T-helper 1 cell treated with Interleukin-12 subunit alpha and Interleukin-12 subunit beta and Interleukin-4 antibody, amounts not matched to agents 30 μg/mL and 1 μg/mL, for 36 hours (primary cell): ENCODE measurements around the gene PGAP3.
A peak's percentile ranks its signal among the peaks of the same experiment; 100 is the strongest.

Experiments used
- H3K27ac Mint-ChIP-seq: one replicate; pipeline ENCODE4 v1.8.0; 2021; ENCODE audit warnings: mild to moderate bottlenecking, mixed read lengths
- H3K27me3 Mint-ChIP-seq: one replicate; pipeline ENCODE4 v1.8.0; 2021; ENCODE audit warnings: low read depth, mixed read lengths
- H3K36me3 Mint-ChIP-seq: one replicate; pipeline ENCODE4 v1.8.0; 2021; ENCODE audit warnings: low read depth, mixed read lengths
- H3K4me1 Mint-ChIP-seq: one replicate; pipeline ENCODE4 v1.8.0; 2021; ENCODE audit warnings: low read depth, mixed read lengths
- H3K4me3 Mint-ChIP-seq: one replicate; pipeline ENCODE4 v1.8.0; 2021; ENCODE audit warnings: mild to moderate bottlenecking, moderate library complexity, mixed read lengths
- H3K9me3 Mint-ChIP-seq: one replicate; pipeline ENCODE4 v1.8.0; 2021; ENCODE audit warnings: mixed read lengths

The PGAP3 gene

DNA sequence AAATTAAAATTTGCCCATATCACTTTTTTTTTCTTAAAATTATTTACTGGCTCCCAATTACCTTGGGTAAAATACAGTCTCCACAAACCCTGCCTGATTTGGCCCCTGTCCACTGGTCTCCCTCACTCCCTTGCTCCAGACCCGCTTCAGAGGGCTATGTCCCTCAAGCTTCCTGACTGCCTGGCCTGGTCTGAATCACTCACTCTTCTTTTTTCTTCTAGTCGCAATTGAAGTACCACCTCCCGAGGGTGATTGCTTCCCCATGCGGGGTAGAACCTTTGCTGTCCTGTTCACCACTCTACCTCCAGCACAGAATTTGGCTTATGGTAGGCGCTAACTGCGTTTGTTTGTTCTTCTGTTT is 598 bp upstream of the PGAP3 start:
- Mint-ChIP-seq H3K27ac (peak overlapping the region; percentile 95), H3K27me3 (no peaks in the 10 kb centered on the region), H3K4me1 (peaks cover 21% of the 10 kb centered on the region), H3K4me3 (peak overlapping the region; percentile 86), H3K36me3 (peaks cover 19% of the 10 kb centered on the region), H3K9me3 (peaks cover 7% of the 10 kb centered on the region)

DNA sequence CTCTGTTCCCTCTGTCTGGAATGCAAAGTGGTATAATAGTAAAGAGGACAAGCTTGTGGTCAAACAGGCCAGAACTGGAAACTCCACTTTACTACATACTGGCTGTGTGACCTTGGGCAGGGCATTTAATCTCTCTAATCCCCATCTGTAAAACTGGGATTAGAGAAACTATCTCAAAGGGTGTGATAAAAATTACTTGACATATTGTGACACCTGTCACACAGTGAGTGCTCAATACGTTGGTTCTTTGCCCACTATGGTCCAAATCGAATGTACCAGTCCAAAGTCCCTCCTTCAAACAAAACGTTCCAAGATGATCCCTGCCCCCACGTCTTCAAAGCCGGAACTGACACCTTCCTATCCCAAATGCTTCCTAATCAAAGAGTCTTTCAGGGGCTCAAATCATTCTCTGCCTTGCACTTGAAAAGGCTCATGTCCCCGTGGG is 734 bp downstream of the PGAP3 start:
- H3K27ac Mint-ChIP-seq, result peak overlapping the region; percentile 95
- H3K27me3 Mint-ChIP-seq, result no peaks in the 10 kb centered on the region

DNA sequence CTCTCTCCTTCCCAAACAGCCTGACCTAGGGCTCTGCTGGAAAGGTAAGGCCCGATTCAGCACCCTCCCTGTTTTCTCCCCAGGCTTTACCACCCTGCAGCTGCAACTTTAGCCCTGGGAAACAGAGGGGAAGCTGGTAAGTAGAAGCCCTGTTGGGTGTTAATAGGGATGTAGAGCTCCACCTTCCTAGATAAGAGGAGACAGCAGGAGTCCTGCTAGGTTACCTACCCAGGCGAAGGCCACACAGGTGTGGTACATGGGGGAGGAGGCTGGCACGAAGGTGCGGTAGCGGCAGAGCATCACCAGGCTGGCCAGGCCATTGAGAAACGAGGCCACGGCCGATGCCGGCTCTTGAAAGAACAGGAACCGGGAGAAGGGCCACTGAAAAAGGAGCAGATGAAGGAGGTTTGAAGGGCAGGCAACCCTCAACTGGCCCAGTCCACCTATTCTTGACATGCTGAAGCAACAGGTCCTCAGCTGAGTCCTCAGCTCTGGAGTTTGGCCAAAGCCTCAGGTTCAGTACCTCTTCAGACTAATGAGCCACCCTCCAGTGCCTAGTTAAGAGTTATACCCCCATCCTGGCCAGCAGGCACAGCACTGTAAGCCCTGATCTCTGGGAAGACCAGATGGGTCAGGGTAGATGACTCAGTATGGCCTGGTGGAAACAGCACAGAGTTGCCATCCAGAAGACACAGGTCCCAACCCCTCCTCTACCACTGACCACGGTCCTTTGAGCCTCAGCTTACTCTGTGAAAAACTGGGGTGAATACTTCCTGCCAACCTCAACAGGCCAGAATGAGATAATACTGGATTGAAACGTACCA is 3.3 kb downstream of the PGAP3 start:
- Mint-ChIP-seq H3K4me1 (peaks cover 32% of the 10 kb centered on the region), H3K36me3 (peaks cover 29% of the 10 kb centered on the region), H3K27ac (no peak overlapping the region), H3K27me3 (no peaks in the 10 kb centered on the region), H3K4me3 (no peak overlapping the region), H3K9me3 (peaks cover 7% of the 10 kb centered on the region)

More for the DNA sequence above, 734 bp downstream of the PGAP3 start:
- Mint-ChIP-seq H3K36me3 (peaks cover 24% of the 10 kb centered on the region), H3K9me3 (peaks cover 7% of the 10 kb centered on the region), H3K4me3 (peak overlapping the region; percentile 86), H3K4me1 (peaks cover 21% of the 10 kb centered on the region)

DNA sequence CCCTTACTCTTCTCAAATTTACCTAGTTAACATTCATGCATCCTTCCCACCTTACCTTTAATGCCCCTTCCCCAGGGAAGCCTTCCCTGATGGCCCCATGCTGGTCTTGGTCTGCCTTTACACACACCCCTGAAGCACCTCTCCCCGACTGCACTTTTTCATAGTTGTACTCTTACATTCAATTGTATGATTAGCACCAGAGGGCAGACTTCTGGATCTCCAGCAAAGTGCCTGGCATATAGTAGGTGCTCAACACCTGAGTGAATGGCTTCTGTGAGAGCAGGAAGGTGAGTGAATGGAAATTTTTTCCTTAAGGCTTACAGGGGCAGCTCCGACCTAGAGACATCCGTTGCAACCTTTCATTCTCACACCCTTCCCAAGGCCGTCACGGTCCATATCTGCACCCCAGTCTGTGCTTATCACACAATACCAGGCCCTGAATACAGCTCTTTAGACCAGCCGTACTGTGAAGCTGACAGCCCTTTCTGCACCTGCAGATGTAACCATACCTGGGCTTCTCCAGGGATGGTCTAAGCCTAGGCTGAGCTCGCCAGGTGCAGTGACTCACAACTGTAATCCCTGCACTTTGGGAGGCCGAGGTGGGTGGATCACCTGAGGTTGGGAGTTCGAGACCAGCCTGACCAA is 4.4 kb downstream of the PGAP3 start:
- peaks cover 29% of the 10 kb centered on the region for H3K36me3 Mint-ChIP-seq
- peaks cover 36% of the 10 kb centered on the region for H3K4me1 Mint-ChIP-seq
- H3K27ac Mint-ChIP-seq, result no peak overlapping the region

DNA sequence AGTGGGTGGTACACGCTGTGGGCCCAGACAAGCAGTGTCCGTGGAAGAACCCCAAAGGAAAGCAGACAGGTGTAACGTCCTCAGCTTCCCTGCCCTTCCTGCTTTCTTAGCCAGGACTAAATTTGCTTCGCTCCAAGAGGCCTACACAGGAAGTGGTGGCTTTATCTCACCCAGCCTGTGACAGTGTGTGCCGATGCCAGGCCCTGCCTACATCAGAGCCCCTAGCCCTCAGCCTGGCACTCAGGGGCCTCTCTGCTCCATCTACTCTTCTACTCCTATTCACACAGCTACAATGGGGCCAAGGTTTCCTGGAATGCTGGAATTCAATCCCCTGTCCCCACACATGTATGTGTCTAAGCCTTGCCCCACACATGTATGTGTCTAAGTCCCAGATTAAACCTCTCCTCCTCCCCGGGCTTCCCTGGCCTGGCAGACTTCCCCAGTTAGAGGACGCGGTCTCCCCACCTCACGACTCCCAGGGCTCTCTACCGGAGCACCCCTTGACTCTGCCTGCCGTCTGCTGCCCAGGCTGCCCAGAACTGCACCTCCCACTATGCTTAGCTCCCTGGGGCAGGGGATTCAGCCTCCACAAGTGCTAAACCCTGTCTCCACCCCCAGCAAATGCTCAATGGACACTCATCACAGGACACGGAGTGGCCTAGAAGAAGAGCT is 8.2 kb downstream of the PGAP3 start:
- Mint-ChIP-seq H3K4me3 (no peak overlapping the region), H3K27me3 (no peaks in the 10 kb centered on the region), H3K9me3 (no peaks in the 10 kb centered on the region), H3K4me1 (peaks cover 43% of the 10 kb centered on the region), H3K27ac (peak overlapping the region; percentile 93), H3K36me3 (peaks cover 14% of the 10 kb centered on the region)

More for the DNA sequence above, 4.4 kb downstream of the PGAP3 start:
- no peak overlapping the region for H3K4me3 Mint-ChIP-seq
- peaks cover 4% of the 10 kb centered on the region for H3K9me3 Mint-ChIP-seq
- no peaks in the 10 kb centered on the region for H3K27me3 Mint-ChIP-seq

DNA sequence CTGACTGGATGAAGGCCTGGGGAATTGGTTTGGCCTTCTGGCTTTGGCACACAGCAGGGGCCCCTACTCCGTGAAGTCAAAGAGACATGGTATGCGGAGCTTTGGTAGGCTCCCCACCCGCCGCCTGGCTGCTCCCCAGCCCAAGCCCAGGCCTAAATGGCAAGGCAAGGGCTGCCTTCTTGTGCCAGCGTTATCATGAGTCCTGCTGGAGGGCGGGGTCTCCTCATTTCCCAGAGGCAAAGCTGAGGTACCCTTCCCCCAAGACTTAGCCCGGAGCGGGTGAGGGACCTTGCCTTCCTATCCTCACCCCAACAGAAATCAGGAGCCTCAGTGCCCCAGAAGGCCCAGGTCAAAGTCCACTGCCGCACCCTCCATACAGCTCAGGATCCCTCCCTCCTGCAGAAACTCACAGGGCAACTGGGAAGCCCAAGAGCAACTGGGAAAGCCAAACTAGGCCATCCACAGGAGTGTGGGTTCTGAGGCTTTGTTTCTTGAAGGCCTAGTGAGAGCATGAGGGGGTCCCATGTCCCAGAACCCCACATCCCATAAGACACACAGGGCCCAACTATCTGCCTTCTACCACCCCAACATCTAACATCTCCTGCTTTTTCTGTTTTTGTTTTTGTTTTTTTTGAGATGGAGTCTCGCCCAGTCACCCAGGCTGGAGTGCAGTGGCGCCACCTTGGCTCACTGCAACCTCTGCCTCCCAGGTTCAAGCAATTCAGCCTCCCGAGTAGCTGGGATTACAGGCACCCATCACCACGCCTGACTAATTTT is 9.3 kb downstream of the PGAP3 start:
- Mint-ChIP-seq H3K27ac (peak overlapping the region; percentile 93), H3K4me3 (no peak overlapping the region)

DNA sequence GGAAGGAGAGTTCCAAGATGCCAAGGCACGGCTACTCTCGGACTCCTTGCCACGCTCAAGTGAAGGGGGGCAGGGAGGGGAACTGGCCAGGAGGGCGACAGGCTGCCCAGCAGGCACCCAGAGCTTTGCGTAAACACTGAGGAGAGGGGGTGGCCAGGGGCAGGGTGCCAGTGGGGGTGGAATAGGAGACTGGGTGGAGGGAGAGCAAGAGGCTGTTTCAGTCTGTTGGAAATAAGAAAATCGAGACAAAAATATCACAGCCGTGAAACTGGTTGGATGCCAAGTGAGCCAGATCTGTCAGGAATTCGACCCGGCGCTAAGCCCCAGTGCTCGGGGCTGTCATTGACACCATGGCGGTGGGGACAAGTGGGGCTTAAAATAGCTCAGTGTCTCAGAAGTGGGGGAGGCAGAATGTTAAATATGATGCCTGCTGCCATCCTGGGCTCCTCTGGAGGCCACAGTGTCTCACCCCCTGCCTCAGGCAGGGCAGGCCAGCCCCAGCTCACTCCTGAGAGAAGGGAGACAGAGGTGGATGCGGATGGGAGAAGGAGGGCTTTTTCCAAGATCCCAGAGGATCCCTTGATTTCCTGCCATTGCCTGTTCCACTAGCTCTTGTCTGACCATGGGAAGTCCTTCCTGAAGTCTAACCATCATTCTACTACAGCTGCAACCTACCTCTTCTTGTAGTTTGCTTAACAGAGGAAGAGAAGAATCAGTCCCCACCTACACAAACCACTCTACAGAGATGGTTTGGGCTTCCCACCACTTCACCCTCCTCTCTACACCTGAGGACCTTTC is 10.1 kb downstream of the PGAP3 start:
- peaks cover 43% of the 10 kb centered on the region for H3K4me1 Mint-ChIP-seq
- peaks cover 8% of the 10 kb centered on the region for H3K36me3 Mint-ChIP-seq
- no peak overlapping the region for H3K4me3 Mint-ChIP-seq
- no peaks in the 10 kb centered on the region for H3K27me3 Mint-ChIP-seq
- no peak overlapping the region for H3K27ac Mint-ChIP-seq
- no peaks in the 10 kb centered on the region for H3K9me3 Mint-ChIP-seq

More for the DNA sequence above, 9.3 kb downstream of the PGAP3 start:
- H3K27me3 Mint-ChIP-seq, result no peaks in the 10 kb centered on the region
- peaks cover 14% of the 10 kb centered on the region for H3K36me3 Mint-ChIP-seq
- H3K4me1 Mint-ChIP-seq, result peaks cover 43% of the 10 kb centered on the region
- H3K9me3 Mint-ChIP-seq, result no peaks in the 10 kb centered on the region

DNA sequence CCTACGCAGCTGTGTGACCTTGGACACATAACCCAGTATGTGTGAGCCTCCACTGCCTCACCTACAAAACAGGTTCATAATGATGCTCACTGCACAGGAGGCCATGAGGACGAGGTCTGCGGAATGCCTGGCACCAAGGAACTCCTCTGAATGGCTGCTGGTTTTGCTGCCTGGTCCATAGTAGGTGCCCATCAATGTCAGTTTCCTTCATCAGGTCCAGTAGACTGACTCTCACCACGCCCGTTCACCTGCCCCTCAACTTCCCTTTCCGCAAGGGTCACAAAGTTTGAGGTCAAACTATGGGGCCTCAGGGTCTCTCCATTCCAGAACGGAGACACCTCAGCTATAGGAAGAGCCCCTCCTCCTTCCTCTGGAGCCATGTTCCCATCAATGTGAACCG is 10.8 kb downstream of the PGAP3 start:
- Mint-ChIP-seq H3K4me1 (peaks cover 43% of the 10 kb centered on the region), H3K27me3 (peaks cover under 1% of the 10 kb centered on the region), H3K27ac (no peak overlapping the region), H3K4me3 (no peak overlapping the region), H3K36me3 (peaks cover 8% of the 10 kb centered on the region), H3K9me3 (no peaks in the 10 kb centered on the region)

DNA sequence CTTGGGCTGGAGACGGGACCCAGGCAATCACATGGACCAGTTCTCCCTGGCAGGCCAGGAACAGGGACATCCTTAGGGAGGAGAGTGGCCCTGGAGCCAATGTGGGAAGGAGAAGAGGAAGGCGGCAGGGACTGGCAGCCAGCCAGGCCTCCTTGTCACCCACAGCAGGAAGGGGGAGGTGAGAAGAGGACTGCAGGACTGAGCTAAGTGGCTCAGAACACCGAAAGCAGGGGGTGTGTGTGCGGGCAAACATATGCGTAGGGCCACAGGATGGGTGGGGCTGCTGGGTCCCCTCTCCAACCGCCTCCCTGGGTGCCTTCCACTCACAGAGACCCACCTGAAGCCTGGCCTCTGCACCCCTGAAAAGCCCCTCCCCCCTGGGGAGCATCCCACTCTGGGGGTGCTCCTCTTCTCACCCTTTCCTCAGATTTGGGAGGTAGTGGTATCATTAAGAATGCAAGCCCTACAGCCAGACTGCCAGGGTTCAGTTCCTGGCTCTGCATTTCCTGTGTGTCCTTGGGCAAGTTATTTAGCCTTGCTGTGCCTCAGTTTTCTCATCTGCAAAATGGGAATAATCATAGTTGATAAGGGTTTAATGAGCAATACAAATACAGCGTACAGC is 11.5 kb downstream of the PGAP3 start:
- Mint-ChIP-seq H3K27ac (peak overlapping the region; percentile 67), H3K9me3 (no peaks in the 10 kb centered on the region), H3K4me1 (peaks cover 43% of the 10 kb centered on the region), H3K36me3 (peaks cover 8% of the 10 kb centered on the region), H3K4me3 (peak overlapping the region; percentile 18), H3K27me3 (peaks cover 4% of the 10 kb centered on the region)

DNA sequence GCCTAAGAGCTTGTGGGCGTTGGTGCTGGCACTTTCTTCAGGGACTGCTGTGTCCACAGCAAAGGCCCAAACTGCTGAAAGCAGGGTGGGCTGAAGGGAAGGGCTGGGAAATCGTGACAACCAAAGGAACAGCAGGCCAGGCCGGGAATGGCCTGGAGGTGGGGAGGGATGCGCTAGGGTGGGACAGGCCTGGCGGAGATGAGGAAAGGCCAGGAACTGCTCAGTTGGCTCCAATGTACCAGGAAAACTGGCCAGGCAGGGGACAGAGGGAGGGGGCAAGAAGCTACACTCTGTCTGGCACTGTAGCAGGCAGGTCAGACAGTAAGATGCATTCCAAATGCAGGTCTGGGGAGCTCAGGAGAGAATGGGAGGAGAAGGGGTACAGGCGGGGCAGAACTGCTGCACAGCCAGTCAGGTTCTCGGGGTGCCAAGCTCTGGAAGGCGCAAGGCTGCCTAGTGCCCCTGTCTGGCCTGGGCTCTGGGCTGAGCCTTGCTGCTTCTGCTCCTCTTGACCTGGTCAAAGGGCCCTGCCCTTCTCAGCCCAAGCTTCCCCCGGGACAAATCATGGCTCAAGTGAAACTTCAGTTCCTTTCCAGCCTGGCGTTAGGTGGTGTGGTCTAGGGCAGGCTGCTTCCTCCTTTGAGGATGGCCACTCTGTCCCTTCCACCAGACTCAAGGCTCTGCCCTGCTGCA is 12.3 kb downstream of the PGAP3 start:
- no peaks in the 10 kb centered on the region for H3K9me3 Mint-ChIP-seq
- H3K36me3 Mint-ChIP-seq, result peaks cover 7% of the 10 kb centered on the region
- peak overlapping the region; percentile 67 for H3K27ac Mint-ChIP-seq
- H3K27me3 Mint-ChIP-seq, result peaks cover 8% of the 10 kb centered on the region
- no peak overlapping the region for H3K4me3 Mint-ChIP-seq
- H3K4me1 Mint-ChIP-seq, result peaks cover 41% of the 10 kb centered on the region

DNA sequence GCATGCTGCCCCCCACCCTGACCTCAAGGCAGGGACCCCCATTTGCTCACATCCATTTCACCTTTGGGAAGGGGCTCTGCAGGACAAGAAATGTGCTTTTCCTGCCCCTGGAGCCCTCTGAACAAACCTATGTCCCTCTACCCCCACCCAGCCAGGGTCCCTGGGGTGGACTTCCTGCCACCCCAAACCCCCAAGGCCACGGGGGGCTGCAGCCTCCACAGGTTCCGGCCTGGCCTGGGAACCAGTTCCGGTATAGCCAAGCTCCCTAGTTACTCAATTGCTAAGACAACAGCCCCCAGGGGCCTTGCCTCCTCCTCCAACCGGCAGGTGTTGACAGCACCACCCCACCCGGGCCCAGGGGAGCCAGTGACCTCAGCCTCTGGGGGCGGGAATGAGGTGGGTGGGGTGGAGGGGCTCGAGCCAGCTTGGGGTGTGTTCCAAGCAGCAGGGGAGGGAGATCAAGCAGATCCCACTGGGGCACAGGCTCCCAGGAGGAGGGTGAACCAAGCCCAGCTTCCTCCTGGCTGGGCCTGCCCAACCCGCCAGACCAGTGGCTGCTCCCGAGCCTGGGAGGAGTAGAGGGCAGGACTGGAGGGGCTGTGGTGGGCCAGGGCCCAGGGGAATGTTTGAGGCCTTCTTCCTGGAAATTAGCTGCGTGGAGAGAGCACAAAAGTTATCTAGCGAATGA is 13.0 kb downstream of the PGAP3 start:
- no peaks in the 10 kb centered on the region for H3K9me3 Mint-ChIP-seq
- H3K27ac Mint-ChIP-seq, result no peak overlapping the region
- no peak overlapping the region for H3K4me3 Mint-ChIP-seq
- H3K27me3 Mint-ChIP-seq, result peaks cover 13% of the 10 kb centered on the region
- peaks cover 4% of the 10 kb centered on the region for H3K36me3 Mint-ChIP-seq
- peaks cover 35% of the 10 kb centered on the region for H3K4me1 Mint-ChIP-seq

DNA sequence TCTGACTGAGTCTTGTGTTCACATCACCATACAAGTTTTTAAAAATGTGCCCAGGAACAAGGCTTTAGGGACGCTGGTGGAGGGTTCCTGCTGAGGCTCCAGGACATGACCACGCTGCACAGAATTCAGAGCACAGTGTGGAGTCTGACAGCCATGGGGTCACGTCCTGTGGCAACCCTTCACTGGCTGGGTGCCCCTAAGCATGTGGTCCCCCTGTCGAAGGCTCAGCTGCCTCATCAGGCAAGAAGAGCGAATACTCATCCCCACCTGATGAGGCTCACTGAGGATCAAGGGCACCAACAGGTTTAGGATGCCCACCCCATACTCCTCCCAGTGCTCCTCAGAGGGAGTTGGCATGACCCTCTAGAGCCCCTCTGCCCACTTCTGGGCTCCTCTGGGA is 13.7 kb downstream of the PGAP3 start:
- Mint-ChIP-seq H3K4me1 (peaks cover 28% of the 10 kb centered on the region), H3K27ac (no peak overlapping the region), H3K9me3 (no peaks in the 10 kb centered on the region), H3K36me3 (no peaks in the 10 kb centered on the region), H3K27me3 (peaks cover 16% of the 10 kb centered on the region), H3K4me3 (no peak overlapping the region)
